GM12875 (cell line): Measurements from ENCODE around the gene MED16.
"Not testable (repeated sequence)": the region's sequence is repeated elsewhere in the genome, so short reads cannot be mapped to it uniquely, and the experiment has no call there.

Experiments
- H3K4me3 ChIP-seq: one replicate; pipeline ENCODE4 v1.5.1; 2011; ENCODE audit warnings: low read depth, low read length, control low read depth
- TF ChIP-seq, protein P1 (sequence below): IDR thresholded peaks from 2 replicates; pipeline ENCODE4 v1.5.1; 2011; ENCODE audit warnings: low read depth, mild to moderate bottlenecking, control low read depth, inconsistent platforms, low read length, moderate library complexity, borderline replicate concordance; ENCODE audit not compliant: insufficient read depth

MED16 gene

DNA sequence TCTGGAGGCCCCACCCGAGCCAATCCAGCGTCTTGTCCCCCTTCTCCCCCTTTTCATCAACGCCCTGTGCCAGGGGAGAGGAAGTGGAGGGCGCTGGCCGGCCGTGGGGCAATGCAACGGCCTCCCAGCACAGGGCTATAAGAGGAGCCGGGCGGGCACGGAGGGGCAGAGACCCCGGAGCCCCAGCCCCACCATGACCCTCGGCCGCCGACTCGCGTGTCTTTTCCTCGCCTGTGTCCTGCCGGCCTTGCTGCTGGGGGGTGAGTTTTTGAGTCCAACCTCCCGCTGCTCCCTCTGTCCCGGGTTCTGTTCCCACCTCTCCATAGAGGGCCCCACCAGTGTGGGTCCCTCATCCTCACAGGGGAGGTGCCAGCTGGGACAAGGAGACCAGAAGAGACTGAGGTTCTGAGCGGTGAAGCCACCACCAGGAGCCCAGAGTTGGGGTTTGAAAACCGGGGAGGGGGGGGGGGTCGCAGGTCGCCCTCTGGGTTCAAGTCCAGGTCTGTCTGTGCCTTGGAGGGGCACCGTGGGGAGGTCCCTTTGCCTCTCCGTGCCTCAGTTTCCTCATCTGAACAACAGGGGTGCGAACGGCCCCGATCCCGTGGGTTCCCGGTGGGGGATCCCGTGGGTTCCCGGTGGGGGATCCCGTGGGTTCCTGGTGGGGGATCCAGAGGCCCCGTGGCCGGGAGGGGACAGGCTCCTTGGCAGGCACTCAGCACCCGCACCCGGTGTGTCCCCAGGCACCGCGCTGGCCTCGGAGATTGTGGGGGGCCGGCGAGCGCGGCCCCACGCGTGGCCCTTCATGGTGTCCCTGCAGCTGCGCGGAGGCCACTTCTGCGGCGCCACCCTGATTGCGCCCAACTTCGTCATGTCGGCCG lies 40.6 kb downstream of the MED16 start, which contains the start of gene ELANE:
Gene ELANE, plus strand, starts transcription at position 168 of the 878 bp plus-strand sequence. Its CDS starts 26 bp downstream, at position 194.
- TF ChIP-seq, protein P1, sequence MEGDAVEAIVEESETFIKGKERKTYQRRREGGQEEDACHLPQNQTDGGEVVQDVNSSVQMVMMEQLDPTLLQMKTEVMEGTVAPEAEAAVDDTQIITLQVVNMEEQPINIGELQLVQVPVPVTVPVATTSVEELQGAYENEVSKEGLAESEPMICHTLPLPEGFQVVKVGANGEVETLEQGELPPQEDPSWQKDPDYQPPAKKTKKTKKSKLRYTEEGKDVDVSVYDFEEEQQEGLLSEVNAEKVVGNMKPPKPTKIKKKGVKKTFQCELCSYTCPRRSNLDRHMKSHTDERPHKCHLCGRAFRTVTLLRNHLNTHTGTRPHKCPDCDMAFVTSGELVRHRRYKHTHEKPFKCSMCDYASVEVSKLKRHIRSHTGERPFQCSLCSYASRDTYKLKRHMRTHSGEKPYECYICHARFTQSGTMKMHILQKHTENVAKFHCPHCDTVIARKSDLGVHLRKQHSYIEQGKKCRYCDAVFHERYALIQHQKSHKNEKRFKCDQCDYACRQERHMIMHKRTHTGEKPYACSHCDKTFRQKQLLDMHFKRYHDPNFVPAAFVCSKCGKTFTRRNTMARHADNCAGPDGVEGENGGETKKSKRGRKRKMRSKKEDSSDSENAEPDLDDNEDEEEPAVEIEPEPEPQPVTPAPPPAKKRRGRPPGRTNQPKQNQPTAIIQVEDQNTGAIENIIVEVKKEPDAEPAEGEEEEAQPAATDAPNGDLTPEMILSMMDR, result no peak

GRCh38 chr19:850979-851335 lies 42.0 kb downstream of the MED16 start:
- TF ChIP-seq, protein P1, result no peak
- no peak overlapping the region for H3K4me3 ChIP-seq

More for the DNA sequence above, 40.6 kb downstream of the MED16 start, which contains the start of gene ELANE:
- no peak within 1 kb of the TSS for H3K4me3 ChIP-seq

- no peak overlapping the region for H3K4me3 ChIP-seq
- TF ChIP-seq, protein P1, result no peak
Observed at GRCh38 chr19:850221-850978, 42.6 kb downstream of the MED16 start.

DNA sequence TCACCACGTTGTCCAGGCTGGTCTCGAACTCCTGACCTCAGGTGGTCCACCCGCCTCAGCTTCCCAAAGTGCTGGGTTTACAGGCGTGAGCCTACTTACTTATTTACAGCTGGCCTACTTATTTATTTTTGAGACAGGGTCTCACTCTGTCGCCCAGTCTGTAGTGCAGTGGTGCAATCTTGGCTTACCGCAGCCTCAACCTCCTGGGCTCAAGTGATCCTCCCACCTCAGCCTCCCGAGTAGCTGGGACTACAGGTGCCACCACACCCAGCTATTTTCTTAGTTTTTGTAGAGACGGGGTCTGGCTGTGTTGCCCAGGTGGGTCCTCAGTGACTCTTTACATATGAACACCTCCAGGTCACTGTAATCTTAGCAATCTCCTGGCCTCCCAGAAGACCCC lies 43.8 kb downstream of the MED16 start:
- H3K4me3 ChIP-seq, result not testable (repeated sequence)

DNA sequence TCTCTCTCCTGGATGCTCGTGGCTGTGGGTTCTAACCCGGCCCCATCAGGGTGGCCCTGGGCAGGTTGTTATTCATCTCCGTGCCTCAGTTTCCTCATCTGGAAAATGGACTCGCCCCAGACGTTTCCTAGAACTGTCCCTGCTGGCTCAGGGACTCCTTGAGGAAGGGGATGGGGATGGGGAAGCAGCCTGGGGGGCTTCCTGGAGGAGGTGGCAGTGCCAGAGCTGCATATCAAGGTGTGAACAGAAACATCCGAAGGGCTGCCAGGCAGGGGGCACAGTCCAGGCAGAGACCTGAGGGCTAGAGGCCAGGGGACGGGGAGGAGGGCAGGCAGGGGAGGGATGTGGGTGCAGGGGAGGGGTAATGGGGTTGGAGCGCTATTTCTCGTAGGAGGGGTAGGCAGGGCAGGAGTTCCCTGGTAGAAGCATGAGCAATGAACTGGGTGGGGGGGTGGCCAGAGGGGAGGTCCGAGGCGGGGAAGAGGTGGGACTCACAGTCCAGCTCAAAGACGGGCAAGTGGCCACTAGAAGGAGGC lies 44.5 kb downstream of the MED16 start:
- H3K4me3 ChIP-seq, result no peak overlapping the region
- TF ChIP-seq, protein P1, result no peak

- no peak overlapping the region for H3K4me3 ChIP-seq
- TF ChIP-seq, protein P1, result no peak
Observed at GRCh38 chr19:845707-846521, 47.1 kb downstream of the MED16 start.

DNA sequence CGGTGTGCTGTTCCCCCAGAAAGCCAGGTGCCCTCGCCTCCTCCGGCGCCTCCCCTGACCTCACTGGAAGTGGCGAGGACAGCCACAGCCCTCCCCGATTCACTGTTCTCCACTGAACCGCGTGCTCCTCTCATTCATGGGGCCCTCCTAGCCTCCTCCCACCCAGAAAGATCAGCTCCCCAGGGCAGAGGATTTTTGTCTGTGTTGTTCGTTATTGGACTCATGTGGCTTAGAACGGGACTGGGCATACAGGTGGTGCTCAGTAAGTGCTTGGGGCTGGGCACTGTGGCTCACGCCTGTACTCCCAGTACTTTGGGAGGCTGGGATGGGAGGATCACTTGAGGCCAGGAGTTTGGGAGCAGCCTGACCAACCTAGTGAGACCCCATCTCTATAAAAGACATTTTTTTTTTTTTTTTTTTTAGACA lies 48.4 kb downstream of the MED16 start:
- no peak overlapping the region for H3K4me3 ChIP-seq
- TF ChIP-seq, protein P1, result no peak
